Upper lobe of left lung (tissue), 6 donors: Measurements from ENCODE around the gene SCN4B. TPM values are rescaled to one million over a fixed set of nuclear protein-coding genes. Genes with fewer than 3 reads are reported as not detected.

ENCODE experiments used
- ATAC-seq, 2 donors: fragments of 200-7000 bp; cut with Tn5 transposase; one replicate each; pipeline ENCODE4 v1.9.1; 2022; ENCODE audit warnings: mild to moderate bottlenecking in 2 of 2, moderate library complexity in 2 of 2; ENCODE audit not compliant: low FRiP score in 2 of 2
- DNase-seq, 2 donors: peaks; one replicate each; pipeline ENCODE4 v3.0.0-alpha.2; 2019 to 2020
- H3K27ac ChIP-seq, 4 donors: fragments of 200-600 bp; sonication (generic); one replicate each; pipeline ENCODE4 v1.5.1; 2016 to 2019
- H3K27me3 ChIP-seq, 4 donors: fragments of 200-600 bp; sonication (generic); one replicate each; pipeline ENCODE4 v1.5.1; 2017 to 2019
- H3K36me3 ChIP-seq, 4 donors: fragments of 200-600 bp; sonication (generic); one replicate each; pipeline ENCODE4 v1.5.1; 2016 to 2019
- H3K4me1 ChIP-seq, 4 donors: fragments of 200-600 bp; sonication (generic); one replicate each; pipeline ENCODE4 v1.5.1; 2018 to 2019
- H3K4me3 ChIP-seq, 4 donors: fragments of 200-600 bp; sonication (generic); one replicate each; pipeline ENCODE4 v1.5.1; 2017 to 2019; ENCODE audit warnings: mild to moderate bottlenecking in 2 of 4, moderate library complexity in 1 of 4
- H3K9me3 ChIP-seq, 4 donors: fragments of 200-600 bp; sonication (generic); one replicate each; pipeline ENCODE4 v1.5.1; 2018 to 2019
- CTCF ChIP-seq, 6 experiments: fragments of 450-650 bp in 4 of 6; fragments of 200-600 bp in 2 of 6; sonication (generic) in 2 of 6; IDR thresholded peaks; one replicate each; pipeline ENCODE4 v1.5.1; 2016 to 2019; ENCODE audit warnings: antibody characterized with exemption in 6 of 6
- EP300 ChIP-seq, 4 donors: sonication (generic); formaldehyde crosslinking; IDR thresholded peaks; one replicate each; pipeline ENCODE4 v1.5.1; 2017; ENCODE audit warnings: antibody characterized with exemption in 4 of 4, control low read depth in 2 of 4
- POLR2A ChIP-seq, 4 donors: fragments of 450-650 bp; IDR thresholded peaks; one replicate each; pipeline ENCODE4 v1.5.1; 2016 to 2017; ENCODE audit warnings: antibody characterized with exemption in 4 of 4, mild to moderate bottlenecking in 2 of 4
- POLR2AphosphoS5 ChIP-seq, 2 donors: sonication (generic); formaldehyde crosslinking; IDR thresholded peaks; one replicate each; pipeline ENCODE4 v1.5.1; 2017; ENCODE audit warnings: antibody characterized with exemption in 2 of 2
- WGBS, 2 donors: methylation state at CpG; one replicate each; pipeline ENCODE4 v1.1.5; 2017 to 2018; 5-methylcytosine and 5-hydroxymethylcytosine counted together
- total RNA-seq, 6 donors: library from RNA; depleted of rRNA in 4 of 6; stranded (reverse); fragments of >200 nt in 4 of 6; gene quantifications; one replicate each; pipeline versions ENCODE4 v1.1.0 to v1.2.1, GENCODE V29; 2016 to 2021
- donor health status: DM: no; HTN: no; CAD: no; lungs with moderate emphysema.
- donor health status: DM: no; HTN: yes; CAD: no; lungs with severe emphysema.

SCN4B gene
- total RNA-seq, 6 donors from 2014 or later = under 0.01 to 5.5 (median 3.3) TPM

GRCh38 chr11:118139578-118139977, 13.0 kb downstream of the SCN4B start:
- H3K36me3 ChIP-seq = no peaks in the 10 kb centered on the region
- no peaks in the 10 kb centered on the region for H3K9me3 ChIP-seq
- H3K27ac ChIP-seq = no peak overlapping the region
- no peaks in the 10 kb centered on the region for H3K27me3 ChIP-seq
- no peak for DNase-seq
- 30 to 33% methylated on average over 1 of the region's 1 CpG for WGBS, 2 donors
- no peak overlapping the region for H3K4me3 ChIP-seq
- no peak for ATAC-seq
- TF ChIP-seq POLR2AphosphoS5 (IDR thresholded peaks at IDR 0.05) (no peak), EP300 (IDR thresholded peaks at IDR 0.05) (no peak)
- H3K4me1 ChIP-seq = no peaks in the 10 kb centered on the region

- no peak for DNase-seq
- WGBS, 2 donors = 56 to 58% methylated on average over 10 of the region's 10 CpGs
These were observed 13.7 kb downstream of the SCN4B start for GRCh38 chr11:118138839-118139420.

GRCh38 chr11:118136801-118137200, 15.8 kb downstream of the SCN4B start:
- no peak overlapping the region for H3K27ac ChIP-seq
- H3K9me3 ChIP-seq = no peaks in the 10 kb centered on the region
- ATAC-seq = no peak
- H3K4me3 ChIP-seq = no peak overlapping the region
- no peak for DNase-seq
- TF ChIP-seq POLR2AphosphoS5 (IDR thresholded peaks at IDR 0.05) (no peak), POLR2A (IDR thresholded peaks at IDR 0.05) (no peak), EP300 (IDR thresholded peaks at IDR 0.05) (no peak), CTCF (IDR thresholded peaks at IDR 0.05) (no peak)
- no peaks in the 10 kb centered on the region for H3K27me3 ChIP-seq
- no peaks in the 10 kb centered on the region for H3K36me3 ChIP-seq
- no peaks in the 10 kb centered on the region for H3K4me1 ChIP-seq
- 78 to 89% methylated on average over 5 to 10 of the region's 10 CpGs for WGBS, 2 donors

More at GRCh38 chr11:118138839-118139420, 13.7 kb downstream of the SCN4B start:
- Histone ChIP-seq H3K4me1 (no peaks in the 10 kb centered on the region), H3K36me3 (no peaks in the 10 kb centered on the region), H3K4me3 (no peak overlapping the region), H3K9me3 (no peaks in the 10 kb centered on the region), H3K27ac (no peak overlapping the region), H3K27me3 (no peaks in the 10 kb centered on the region)
- TF ChIP-seq EP300 (IDR thresholded peaks at IDR 0.05) (no peak), POLR2A (IDR thresholded peaks at IDR 0.05) (no peak), CTCF (IDR thresholded peaks at IDR 0.05) (no peak), POLR2AphosphoS5 (IDR thresholded peaks at IDR 0.05) (no peak)
- no peak for ATAC-seq

GRCh38 chr11:118136341-118136740, 16.3 kb downstream of the SCN4B start:
- no peaks in the 10 kb centered on the region for H3K9me3 ChIP-seq
- no peak for DNase-seq
- 72 to 81% methylated on average over 2 of the region's 2 CpGs for WGBS, 2 donors
- H3K4me1 ChIP-seq = no peaks in the 10 kb centered on the region
- no peaks in the 10 kb centered on the region for H3K27me3 ChIP-seq
- no peaks in the 10 kb centered on the region for H3K36me3 ChIP-seq
- H3K27ac ChIP-seq = no peak overlapping the region
- H3K4me3 ChIP-seq = no peak overlapping the region
- no peak for ATAC-seq
- no peak for TF ChIP-seq EP300 (IDR thresholded peaks at IDR 0.05)
- TF ChIP-seq POLR2A (IDR thresholded peaks at IDR 0.05) = no peak
- TF ChIP-seq CTCF (IDR thresholded peaks at IDR 0.05) = no peak
- TF ChIP-seq POLR2AphosphoS5 (IDR thresholded peaks at IDR 0.05) = no peak

- 75 to 100% methylated on average over 1 to 5 of the region's 5 CpGs for WGBS, 2 donors
- TF ChIP-seq POLR2A (IDR thresholded peaks at IDR 0.05) (no peak), POLR2AphosphoS5 (IDR thresholded peaks at IDR 0.05) (no peak), EP300 (IDR thresholded peaks at IDR 0.05) (no peak), CTCF (IDR thresholded peaks at IDR 0.05) (no peak)
- H3K9me3 ChIP-seq = no peaks in the 10 kb centered on the region
- H3K36me3 ChIP-seq = no peaks in the 10 kb centered on the region
- ATAC-seq (no peak), DNase-seq (peak in 1 of 2 donors; percentile 29)
- no peak overlapping the region for H3K4me3 ChIP-seq
- no peak overlapping the region for H3K27ac ChIP-seq
- no peaks in the 10 kb centered on the region for H3K4me1 ChIP-seq
- no peaks in the 10 kb centered on the region for H3K27me3 ChIP-seq
These were observed 16.8 kb downstream of the SCN4B start for GRCh38 chr11:118135796-118136165.
